Skin epidermis (tissue), 12 donors: ENCODE data around the gene CDH2.

Experiments used
- H3K27ac ChIP-seq, 21 experiments: fragments of 200-600 bp; sonication (generic) in 11 of 21; one replicate each; pipeline ENCODE4 v1.5.0; 2020; ENCODE audit warnings: mild to moderate bottlenecking in 3 of 21, inconsistent platforms in 2 of 21, moderate library complexity in 2 of 21
- H3K4me3 ChIP-seq, 7 experiments: fragments of 200-600 bp; sonication (generic) in 2 of 7; one replicate each; pipeline ENCODE4 v1.5.0; 2020; ENCODE audit warnings: inconsistent platforms in 2 of 7, mild to moderate bottlenecking in 2 of 7, moderate library complexity in 1 of 7

Gene CDH2

DNA sequence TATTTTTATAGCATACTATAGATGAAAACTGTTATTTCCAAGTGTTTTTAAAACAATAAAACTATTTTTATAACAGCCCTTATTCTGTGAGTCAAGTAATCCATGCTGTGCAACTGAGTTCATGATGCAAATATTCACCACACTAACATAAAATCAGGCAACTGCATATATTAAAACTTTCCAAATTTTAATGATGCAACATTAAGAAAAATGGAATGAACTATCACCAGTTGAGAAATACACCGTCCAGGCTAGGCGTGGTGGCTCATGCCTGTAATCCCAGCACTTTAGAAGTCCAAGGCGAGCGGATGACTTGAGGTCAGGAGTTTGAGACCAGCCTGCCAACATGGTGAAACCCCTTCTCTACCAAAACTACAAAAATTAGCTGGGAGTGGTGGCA lies 114.5 kb downstream of the CDH2 start:
- Histone ChIP-seq H3K4me3 (no peak overlapping the region), H3K27ac (no peak overlapping the region)

DNA sequence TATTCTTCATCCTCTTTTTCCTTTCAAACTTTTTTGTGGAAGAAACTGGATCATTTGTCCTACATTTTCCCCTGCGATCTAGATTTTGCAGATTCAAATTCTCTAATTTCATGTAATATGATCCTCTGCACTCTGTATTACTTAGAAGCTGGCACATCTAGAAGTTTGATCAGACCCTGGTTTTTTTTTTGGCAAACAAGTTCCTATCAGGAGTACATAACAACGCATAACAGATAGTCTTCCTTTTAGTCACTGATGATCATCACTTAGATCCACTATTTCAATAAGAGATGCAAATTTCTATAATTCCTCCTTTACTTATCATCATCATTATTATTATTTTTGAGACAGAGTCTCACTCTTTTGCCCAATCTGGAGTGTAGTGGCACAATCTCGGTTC lies 117.1 kb downstream of the CDH2 start:
- H3K4me3 ChIP-seq: no peak overlapping the region
- no peak overlapping the region for H3K27ac ChIP-seq

DNA sequence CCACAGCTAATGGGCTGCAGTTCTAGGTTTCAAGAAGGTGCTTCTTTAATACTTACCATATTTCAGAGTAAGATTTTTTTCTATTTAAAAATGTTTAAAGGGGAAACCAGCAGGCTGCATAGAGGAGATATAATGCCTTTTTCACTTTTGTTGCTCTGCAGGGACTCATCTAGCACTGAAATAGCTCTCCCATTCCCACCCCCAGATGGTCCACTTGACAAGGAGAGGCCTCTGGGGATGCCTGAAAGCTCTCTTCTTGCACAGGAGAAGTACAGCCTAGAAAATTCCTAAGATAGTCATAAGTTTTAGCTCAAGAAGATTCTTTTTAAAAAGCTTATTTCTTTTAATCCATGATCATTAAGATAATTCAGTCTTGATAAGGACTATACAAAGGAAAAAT lies 126.4 kb downstream of the CDH2 start:
- H3K27ac ChIP-seq: no peak overlapping the region
- H3K4me3 ChIP-seq: no peak overlapping the region

DNA sequence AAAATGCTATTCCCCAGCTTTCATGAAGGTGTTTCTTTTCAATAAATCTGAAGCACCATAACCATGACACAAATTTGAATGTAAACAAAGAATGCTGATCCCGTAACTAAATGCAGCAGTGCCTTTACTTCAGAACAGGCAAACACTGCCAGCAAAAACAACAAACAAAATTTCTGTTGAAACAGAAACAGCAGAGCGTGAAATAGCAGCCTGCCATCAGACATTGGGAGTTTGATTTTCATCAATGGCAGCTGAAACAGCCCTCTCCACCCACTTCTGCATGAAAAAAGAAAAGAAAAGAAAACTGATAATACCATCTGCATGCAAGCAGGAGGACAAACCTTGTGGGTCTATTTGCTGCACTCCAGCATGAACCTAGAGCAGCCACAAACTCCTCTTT lies 128.3 kb downstream of the CDH2 start:
- H3K27ac ChIP-seq: no peak overlapping the region
- no peak overlapping the region for H3K4me3 ChIP-seq

DNA sequence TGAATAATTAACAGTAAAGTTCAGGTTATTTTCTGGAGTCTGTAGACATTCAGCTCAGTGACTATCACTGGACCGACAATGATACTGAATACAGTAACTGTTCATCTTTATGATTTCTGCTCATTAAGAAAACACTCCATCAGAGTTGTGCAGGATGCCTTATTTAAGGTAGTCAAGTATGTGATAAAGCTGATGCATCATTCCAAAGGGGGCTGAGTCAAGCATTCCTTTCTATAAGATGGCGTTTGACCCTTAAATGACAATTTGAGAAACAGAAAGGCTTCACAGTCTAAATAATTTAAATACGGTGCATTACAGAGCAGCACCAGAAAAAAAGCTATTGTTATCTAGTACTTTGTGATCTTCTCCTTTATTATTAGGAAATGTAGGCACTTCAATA lies 131.1 kb downstream of the CDH2 start:
- no peak overlapping the region for H3K27ac ChIP-seq
- H3K4me3 ChIP-seq: no peak overlapping the region

DNA sequence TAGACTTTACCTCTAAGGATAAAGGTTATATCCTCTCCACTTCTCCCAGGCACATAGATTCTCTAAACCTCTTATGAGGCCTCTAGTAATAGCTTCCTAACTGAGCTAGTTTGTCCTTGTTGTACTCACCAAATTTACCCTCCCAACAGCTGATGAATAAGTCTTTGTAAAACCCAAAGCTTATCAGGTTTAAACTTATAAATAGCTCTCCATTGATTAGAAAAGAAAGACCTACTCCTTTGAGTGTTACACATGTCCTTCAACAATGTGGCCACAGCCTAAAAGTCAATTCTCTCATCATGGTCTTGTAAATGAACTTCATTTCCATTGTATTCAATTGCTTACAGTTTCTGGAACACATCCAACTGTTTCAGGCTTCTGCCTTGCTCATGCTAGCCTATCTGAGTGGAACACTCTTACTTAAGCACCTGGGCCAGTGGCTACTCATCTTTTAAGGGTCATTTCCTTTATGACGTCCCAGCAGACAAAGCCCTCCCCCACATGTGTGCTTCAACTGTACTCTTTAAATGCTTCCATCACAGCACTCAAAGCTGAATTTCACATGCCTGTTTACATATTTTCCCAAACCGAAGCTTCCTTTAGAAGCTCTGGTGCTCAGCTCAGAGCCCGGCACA lies 131.6 kb downstream of the CDH2 start:
- Histone ChIP-seq H3K27ac (no peak overlapping the region), H3K4me3 (no peak overlapping the region)

DNA sequence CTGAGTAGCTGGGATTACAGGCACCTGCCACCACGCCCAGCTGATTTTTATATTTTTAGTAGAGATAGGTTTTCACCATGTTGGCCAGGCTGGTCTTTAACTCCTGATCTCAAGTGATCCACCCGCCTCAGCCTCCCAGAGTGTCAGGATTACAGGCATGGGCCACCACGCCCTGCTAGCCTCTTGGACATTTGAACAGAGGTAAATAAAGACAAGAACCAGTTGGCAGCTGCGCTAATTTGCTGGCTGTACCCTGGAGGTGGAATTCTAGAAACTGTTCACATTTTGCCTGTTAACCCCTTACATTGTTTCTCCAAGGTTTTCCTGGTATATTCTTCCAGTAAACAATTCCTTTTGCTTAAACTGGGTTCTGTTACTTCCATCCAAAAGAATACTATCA lies 132.9 kb downstream of the CDH2 start:
- H3K4me3 ChIP-seq: no peak overlapping the region
- H3K27ac ChIP-seq: no peak overlapping the region

DNA sequence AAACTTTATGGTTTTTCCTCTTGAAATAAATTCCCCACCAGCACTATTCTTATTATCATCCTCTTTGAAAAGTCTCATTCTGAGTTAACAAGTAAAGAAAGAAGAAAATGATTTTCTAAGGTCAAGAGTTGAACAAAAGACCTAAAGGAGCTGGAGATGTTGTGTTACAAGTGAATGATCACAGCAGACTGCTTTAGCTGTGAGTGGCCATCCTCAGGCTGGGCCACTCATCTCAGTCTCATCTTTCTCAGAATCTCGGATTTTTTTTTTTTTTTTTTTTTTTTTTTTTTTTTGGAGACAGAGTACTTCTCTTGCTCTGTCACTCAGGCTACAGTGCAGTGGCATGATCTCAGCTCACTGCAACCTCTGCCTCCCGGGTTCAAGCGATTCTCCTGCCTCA lies 133.3 kb downstream of the CDH2 start:
- no peak overlapping the region for H3K4me3 ChIP-seq

DNA sequence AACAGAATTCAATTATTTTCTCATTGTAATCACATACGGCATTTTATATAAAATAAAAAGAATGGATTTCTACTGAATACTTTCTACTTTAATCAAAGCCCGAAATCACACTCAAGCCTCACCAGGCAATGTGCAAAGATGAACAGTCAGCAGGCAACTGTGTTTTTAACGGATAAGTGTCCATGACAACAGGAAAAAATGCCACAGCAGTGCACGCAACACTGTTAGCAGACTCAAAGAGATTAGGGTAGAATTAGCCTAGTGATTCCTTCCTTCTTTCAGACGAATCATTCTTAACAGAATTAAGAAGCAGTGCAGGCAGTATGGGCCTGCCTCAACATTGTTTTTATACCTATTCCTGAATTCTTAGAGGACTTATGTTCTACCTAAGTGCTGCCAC lies 135.6 kb downstream of the CDH2 start:
- H3K4me3 ChIP-seq: no peak overlapping the region
- no peak overlapping the region for H3K27ac ChIP-seq

More for the DNA sequence above, 133.3 kb downstream of the CDH2 start:
- no peak overlapping the region for H3K27ac ChIP-seq

DNA sequence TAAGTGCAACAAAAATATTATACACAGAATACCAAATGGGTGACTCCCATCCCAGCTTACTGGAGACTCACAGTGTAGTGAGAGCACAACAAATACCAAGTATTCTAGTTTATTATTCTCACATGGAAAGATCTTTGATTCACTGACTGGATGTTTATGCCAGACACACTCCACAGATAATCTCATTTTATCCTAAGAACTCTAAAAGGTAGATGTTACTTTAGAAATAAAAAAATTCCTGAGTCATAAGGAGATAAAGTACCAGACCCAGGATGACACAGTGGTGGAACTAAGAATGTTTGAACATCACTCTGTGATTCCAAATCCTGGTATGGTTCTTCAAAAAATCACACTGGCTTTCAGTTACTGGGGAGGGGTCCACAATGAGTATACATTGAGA lies 136.2 kb downstream of the CDH2 start:
- no peak overlapping the region for H3K4me3 ChIP-seq
- no peak overlapping the region for H3K27ac ChIP-seq

DNA sequence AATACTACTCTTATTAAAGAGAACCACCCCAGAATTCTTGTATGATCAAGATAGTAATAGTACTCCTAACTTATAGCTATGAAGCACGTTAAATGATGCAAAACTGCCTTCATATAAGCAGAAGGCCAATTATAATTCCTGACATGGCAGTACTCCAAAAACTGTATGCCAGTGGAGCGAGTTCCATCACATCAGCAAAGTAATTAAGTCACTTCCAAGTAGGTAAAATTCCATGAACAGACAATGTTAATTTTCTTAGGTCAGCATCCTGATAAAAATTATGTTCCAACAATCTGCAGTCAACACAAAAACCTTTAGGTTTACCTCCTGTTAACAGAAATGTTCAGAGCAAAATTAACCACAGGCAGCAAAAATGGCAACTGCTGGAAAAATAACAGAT lies 136.7 kb downstream of the CDH2 start:
- Histone ChIP-seq H3K4me3 (no peak overlapping the region), H3K27ac (no peak overlapping the region)

DNA sequence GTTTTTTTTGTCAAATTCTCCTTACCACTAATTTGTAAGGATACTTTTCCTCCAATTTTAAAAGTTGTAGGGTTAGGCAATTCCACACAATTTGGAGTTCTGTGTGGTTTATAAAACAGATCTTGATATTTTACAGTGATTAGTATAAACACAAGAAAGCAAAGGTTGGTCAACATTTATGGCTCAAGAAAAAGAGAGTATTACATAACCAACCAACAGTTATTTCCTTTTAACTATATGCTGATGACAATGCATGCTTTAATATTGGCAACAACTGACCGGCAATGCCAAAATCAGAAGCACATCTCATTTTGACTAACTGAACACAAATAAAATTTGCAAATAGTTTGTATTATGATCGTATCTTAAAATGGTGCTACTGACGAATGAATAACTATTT lies 137.2 kb downstream of the CDH2 start:
- Histone ChIP-seq H3K27ac (no peak overlapping the region), H3K4me3 (no peak overlapping the region)

DNA sequence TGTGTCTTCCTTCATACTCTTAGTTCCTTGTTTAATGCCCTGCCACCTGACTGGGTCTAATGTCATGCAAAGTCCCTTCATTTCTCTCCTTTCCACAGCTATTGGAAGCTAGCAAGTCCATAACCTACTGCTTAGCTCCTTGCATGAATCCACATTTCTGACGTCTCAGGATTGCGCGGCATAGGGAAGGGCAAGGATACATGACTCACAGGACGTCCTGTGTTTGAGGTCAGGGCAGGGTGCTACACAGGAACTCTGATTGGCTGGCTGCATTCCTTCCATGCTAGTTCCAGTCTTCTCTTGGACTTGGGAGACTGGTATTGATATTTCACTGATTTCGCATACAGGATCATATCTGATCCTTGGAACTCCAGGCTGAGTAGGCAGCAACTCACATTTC lies 137.9 kb downstream of the CDH2 start:
- H3K4me3 ChIP-seq: no peak overlapping the region
- H3K27ac ChIP-seq: no peak overlapping the region

DNA sequence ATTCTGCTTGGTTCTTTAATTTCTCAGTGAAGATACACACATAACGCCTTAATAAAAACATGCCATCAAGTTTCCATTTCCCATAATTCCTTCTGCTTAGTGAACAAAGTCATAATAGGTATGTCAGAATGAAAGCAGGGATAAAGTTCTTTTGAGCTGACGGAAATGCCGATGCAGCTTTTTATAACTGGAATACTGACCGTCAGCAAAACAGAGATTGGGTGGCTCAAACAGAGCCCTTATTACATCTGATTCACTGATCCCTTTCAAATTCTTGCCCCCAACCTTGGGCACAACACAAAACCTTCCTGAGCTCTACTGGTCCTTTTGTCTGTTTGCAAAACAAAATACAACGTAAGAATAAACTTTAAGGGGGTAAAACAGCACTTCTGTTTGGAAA lies 140.4 kb downstream of the CDH2 start:
- no peak overlapping the region for H3K27ac ChIP-seq
- no peak overlapping the region for H3K4me3 ChIP-seq

DNA sequence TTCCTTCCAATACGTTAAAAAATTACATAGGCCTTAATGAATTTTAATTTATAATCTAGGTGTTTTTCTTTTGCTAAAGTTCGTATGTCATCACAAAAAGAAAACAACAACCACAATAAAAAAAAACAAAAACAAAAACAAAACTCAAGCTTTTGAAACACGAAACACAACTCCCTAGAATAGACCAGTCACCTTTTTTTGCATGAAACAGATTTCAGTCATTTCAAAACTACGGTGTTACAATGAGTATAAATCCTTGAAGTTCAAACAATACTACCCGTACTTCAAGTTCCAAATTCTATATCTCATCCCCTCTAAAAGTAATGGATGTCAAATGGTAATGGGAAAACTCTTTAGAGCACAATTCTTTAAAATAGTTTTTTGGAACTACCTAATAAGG lies 142.4 kb downstream of the CDH2 start:
- Histone ChIP-seq H3K4me3 (no peak overlapping the region), H3K27ac (no peak overlapping the region)

DNA sequence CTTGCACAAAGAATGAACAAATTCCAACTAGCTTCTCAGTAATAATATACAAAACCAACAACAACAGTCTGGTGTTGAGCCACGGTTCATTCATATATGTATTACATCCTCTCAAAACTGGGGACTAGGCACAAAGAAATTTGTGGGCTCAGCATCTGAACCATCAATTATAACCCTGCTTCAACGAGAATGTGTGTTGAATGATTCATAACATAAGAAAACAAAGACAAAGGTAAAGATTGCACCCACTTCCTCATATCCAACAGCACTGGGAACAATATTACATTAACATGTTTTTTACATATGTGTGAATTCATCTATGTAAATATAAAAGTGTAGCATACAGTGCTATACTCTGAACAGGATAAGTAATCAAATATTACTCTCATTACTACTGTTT lies 144.8 kb downstream of the CDH2 start:
- no peak overlapping the region for H3K4me3 ChIP-seq
- H3K27ac ChIP-seq: no peak overlapping the region

DNA sequence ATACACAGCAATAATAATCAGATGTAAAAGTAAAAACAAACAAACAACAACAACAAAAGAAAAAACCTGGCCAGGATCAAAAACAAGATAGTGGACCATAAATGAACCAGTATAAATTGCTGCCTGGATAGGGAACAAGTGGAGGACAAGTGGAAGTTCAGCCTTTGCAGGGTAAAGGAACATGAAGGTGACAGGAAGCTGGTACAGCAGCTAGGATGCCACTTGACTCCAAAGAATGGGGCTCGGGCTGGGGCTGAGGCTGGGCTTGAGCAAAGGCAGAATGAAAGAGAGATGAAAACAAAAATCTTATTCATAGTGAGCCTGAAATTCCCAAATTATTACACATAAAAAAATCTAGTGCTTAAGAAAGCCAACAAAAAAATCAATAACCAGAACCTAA lies 146.5 kb downstream of the CDH2 start:
- H3K4me3 ChIP-seq: no peak overlapping the region
- no peak overlapping the region for H3K27ac ChIP-seq

DNA sequence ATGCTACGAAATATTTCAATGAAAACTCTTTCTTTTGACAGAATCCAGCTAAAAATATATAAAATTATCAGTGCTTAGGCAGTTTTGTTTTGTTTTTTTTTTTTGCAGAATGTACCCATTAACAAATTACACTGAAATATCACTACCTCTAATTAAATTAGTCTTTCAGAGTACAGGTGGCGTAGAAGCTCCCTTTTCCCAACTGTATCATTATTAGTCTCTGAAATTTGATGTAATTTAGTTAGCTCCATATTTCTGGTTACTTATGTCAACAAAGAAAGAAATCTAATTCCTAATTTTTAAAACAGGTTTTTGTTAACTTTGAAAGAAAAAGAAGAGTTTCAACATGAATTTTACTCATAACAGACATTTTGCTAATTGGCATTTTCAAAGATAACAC lies 149.2 kb downstream of the CDH2 start:
- Histone ChIP-seq H3K4me3 (no peak overlapping the region), H3K27ac (no peak overlapping the region)

DNA sequence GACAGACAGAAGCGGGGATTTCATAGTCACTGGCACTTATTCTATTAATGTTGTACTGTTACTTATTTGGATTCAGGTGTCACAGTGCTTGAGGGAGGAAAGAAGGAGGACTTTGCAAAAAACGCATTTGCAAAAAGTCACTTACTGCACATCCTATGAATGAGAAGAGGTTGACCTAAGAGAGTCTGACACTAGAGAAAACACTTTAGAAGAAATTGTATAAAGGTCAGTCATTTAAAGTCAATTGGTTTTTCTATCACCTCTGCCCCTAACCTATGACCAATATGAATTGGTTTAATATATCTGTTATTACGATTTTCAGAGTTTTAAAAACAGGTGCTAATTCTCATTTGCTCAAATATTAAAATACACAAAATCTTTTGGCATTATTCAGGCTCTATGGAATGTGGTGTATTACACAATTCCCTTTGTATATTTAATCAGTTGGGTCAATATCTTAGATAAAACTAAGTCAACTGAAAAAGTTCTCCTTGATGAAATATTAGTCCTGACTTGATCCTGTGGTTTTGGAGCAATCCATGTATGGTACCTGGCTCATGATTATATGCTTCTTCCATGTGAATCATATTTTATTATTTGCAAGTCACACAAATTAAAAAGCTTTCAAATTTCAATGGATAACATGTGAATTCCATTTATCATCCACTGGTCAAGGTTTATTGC lies 157.4 kb downstream of the CDH2 start:
- H3K27ac ChIP-seq: no peak overlapping the region
- H3K4me3 ChIP-seq: no peak overlapping the region

DNA sequence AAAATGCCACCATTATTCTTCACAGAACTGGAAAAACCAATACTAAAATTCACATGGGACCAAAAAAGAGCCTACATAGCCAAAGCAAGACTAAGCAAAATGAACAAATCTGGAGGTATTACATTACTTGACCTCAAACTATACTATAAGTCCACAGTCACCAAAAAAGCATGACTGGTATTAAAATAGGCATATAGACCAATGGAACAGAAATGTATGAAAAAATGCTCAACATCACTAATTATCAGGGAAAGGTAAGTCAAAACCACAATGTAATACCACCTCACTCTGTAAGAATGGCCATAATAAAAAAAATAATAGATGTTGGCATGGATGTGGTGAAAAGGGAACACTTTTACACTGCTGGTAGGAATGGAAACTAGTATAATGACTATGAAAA lies 158.6 kb downstream of the CDH2 start:
- Histone ChIP-seq H3K4me3 (no peak overlapping the region), H3K27ac (no peak overlapping the region)

DNA sequence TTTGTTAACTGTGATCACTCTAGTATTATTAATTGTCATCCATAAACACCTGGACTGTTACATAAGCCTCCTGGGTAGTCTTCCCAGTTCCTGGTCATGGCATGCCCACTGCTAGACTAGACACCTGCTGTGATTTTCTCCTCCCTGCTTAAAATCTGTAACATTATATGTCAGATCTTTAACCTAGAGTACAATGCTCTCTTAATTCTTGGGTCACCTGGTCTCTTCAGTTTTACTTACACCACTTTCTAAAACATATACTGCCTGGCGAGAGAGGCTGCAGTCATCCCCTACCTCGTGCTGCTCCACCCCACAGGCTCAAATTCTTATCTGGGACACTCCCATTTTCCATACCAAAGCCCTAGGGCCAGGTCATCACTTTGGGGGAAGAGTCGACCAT lies 161.3 kb downstream of the CDH2 start:
- H3K4me3 ChIP-seq: no peak overlapping the region
- H3K27ac ChIP-seq: no peak overlapping the region

DNA sequence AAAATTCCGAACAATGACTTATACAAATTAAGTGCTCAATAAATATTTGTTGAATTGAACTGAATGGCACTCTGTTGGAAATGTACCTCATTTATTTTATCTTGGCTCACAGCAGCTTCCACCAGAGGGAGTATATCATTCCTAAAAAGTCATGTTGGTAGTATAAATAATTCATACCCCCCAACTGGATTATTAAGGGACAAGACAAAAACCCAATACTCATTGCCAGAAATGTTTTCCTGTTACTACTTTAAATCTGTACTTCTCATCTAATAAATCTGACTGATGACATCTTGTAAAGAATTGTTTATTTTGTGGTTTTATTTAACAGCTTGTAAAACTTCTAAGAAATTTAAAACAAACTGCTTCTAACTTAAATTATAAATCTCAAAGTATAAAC lies 163.9 kb downstream of the CDH2 start:
- no peak overlapping the region for H3K27ac ChIP-seq
- H3K4me3 ChIP-seq: no peak overlapping the region
